Measurements from ENCODE around the gene NISCH.

The NISCH gene

DNA sequence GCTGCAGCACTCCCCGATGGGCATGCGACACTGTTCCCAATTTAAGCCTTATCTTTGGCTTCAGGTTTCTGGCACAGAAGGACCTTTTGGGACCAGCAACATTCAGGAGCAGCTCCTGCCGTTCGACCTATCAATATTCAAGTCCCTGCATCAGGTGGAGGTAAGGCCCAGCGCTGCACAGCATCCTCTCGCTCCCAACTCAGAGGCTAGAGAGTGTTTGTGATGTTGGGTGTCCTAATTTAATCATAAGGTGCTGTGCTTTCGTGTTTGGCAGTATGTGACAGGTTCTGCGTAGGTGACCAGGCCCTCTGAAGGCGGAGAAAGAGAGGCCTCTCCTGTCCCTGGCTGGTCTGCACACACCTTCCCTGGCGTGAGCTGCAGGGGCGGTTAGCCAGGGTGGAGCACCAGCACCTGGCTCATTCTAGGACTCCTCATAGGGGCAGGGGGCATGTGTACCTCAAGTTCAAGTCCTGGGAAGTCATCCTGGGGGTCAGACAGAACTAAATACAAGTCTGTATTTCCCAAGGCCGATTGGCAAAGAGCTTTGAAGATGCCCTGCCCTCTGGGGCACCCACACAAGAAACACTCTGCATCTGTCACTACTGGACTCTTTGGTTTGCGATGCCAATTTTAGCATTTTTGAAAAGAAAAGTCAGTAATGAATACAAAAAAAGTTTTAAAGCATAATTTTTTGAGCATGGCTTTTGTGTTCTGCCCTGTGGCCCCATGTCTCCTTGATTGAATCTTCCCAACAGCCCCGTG, 17.0 kb downstream of the NISCH start:
- FAIRE-seq, result no peak

DNA sequence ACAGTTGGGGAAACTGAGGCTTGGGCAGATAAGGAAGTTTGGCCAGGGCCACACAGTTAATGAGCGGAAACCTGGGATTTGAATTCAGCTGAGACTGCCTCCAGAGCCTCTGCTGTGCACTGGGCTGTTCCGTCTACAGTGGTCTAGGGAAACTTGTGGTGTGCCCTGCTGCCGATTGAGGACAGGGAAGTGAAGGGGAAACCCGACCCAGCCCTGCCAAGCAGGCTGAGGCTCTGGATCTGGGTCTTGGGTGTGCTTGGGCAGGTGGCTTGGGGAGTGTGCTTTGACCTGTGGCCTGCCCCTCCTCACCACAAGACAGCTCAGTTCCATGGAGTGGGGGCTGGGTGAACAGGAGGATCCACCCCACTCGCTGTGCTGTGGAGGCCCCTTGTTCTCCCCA, 17.6 kb downstream of the NISCH start:
- no peak for FAIRE-seq

GRCh38 chr3:52477076-52477795, 21.8 kb downstream of the NISCH start:
- FAIRE-seq, result no peak

GRCh38 chr3:52477796-52478095, 22.3 kb downstream of the NISCH start:
- FAIRE-seq, result no peak

- no peak for FAIRE-seq
These were observed 23.9 kb downstream of the NISCH start for GRCh38 chr3:52479037-52479876.

GRCh38 chr3:52479877-52480575, 24.6 kb downstream of the NISCH start:
- FAIRE-seq, result no peak

DNA sequence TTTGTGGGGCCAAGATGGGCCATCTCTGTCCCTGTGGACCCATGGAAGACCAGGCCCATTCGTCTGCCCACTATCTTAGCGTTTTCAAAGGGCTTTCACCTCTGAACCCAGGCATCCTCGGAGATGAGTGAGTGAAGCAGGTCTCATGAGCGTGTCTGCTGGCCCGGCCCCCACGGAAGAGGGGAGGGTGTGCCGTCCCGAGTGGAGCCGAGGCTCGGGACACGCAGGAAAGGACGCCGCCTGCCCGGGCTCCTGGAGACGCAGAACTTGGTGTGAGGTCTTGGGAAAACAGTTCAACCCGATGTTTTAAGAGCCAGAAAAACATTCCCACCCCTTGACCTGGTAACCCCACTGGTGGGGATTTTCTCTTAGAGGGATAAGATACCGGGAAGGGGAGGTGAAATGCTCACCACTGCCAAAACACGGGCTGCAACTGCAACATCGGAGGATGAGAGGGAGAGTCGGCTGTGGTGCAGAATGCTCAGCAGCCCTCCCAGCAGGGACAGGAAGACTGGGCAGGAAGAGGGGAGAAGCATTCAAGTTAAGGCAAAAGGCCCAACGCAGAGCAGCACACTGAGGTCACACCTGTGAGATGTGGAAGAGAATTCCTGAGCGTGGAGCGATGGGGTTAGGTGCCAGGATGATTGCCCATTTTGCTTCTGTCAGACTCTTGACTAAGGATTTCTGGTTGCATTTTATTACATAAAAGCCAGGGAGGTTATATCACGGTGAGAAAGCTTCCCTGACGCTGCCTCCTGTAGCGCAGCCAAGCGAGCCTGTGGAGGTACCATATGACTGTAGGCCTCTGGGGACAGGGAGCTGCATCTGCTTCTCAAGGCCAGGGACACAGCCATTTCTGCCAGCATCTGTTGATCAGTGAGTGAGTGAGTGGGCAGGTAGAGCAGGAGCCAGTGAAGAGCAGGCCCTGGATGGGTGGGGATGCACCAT, 25.6 kb downstream of the NISCH start:
- FAIRE-seq, result no peak

- FAIRE-seq, result no peak
These were observed 26.6 kb downstream of the NISCH start for GRCh38 chr3:52481819-52482521.

DNA sequence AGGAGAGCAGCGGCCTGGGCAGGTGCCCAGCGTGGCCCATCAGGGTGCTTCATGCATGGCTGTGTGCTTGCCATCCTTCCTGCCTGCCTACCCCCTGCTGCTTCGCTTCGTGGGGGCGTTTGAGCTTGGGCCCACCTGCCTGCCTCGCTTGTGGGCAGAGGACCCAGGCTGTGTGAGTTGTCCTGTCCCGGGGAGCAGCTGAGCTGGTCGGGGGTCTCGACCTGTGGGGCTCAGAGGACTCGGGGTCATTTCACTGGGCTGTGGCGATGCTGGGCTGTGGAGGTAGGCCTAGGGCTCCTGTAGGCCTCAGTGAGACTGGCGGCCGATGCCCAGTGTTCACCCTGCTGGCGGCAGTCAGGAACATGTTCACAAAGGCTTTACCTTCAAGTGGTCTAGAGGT, 27.7 kb downstream of the NISCH start:
- no peak for FAIRE-seq

DNA sequence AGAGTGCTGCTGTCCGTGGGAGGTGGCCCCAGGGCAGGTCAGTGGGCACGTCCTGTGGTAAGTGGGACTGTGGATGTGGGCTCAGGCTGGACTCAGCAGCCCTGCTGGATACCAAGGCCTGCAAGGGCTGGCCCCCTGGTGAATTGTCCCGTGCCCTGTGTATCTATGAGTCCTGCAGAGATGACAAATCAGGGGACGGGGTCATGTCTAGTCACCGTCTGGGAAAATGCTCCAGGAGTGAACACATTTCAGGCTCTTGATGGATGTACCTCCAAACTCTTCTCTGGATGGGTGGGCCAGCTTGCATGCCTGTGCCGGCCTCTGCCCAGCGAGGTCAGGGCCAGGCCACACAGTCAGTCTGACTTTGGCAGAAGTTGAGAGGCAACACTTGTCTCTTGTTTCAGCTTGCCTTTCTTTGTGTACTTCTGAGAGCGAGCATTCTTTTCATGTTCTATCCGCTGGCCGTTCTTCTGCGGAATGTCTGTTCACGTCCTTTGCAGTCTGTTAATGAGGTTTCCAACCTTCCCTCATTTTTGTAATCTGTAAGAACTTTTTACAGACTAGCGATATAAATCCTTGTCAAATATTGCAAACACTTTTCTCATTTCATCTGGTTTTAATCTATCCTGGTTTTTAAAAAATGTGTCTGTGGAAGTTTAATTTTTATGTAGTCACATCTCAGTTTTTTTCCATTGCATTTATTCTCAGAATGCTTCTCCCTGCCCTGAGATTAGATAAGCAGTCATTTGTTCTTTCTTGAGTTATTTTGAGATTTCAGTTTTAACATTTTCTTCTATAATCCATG, 28.4 kb downstream of the NISCH start:
- FAIRE-seq, result no peak

DNA sequence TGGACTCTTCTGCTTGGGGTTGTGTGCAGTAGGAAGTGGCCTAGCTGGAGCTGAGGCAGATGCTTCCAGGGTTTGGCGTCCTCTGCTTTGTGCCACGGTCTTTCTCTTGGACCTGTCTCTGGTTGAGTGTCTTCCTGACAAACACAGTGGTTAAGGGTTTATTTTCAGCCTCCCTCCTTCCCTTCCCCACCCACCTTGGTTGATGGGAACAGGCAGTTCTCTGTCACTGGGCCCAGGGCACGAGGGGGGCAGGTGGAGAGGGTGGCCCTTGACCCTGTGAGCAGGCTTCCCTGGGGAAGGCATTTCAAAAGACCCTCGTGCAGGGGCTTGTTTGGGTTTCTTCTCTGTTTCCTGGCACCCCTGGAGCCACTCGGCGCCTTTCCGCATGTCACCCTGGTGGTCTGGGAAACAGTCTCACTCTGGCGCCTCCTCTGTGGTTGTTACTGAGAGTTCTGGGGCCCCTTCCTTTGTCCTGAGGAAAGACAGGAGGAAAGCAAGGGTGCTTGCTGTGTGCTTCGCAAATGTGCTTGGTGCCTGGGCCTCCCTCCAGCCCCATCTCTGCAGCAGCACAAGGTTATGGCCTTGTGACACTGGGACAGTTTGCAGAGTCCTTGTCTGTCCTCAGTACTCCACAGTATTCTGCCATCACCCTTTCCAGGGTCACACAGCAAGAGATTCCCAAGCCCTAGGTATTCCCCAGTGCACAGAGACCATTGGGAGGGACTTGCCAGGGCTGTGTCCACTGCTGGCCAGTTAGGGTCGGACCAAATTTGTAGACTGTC, 29.5 kb downstream of the NISCH start:
- FAIRE-seq, result no peak

- FAIRE-seq, result no peak
These were observed 31.8 kb downstream of the NISCH start for GRCh38 chr3:52487050-52487787.

DNA sequence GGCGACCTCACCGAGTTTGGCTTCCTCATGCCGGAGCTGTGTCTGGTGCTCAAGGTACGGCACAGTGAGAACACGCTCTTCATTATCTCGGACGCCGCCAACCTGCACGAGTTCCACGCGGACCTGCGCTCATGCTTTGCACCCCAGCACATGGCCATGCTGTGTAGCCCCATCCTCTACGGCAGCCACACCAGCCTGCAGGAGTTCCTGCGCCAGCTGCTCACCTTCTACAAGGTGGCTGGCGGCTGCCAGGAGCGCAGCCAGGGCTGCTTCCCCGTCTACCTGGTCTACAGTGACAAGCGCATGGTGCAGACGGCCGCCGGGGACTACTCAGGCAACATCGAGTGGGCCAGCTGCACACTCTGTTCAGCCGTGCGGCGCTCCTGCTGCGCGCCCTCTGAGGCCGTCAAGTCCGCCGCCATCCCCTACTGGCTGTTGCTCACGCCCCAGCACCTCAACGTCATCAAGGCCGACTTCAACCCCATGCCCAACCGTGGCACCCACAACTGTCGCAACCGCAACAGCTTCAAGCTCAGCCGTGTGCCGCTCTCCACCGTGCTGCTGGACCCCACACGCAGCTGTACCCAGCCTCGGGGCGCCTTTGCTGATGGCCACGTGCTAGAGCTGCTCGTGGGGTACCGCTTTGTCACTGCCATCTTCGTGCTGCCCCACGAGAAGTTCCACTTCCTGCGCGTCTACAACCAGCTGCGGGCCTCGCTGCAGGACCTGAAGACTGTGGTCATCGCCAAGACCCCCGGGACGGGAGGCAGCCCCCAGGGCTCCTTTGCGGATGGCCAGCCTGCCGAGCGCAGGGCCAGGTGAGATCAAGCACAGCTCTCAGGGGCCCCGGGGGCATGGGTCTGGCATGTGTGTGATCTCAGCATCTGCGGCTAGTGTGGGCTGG, 32.6 kb downstream of the NISCH start:
- no peak for FAIRE-seq

DNA sequence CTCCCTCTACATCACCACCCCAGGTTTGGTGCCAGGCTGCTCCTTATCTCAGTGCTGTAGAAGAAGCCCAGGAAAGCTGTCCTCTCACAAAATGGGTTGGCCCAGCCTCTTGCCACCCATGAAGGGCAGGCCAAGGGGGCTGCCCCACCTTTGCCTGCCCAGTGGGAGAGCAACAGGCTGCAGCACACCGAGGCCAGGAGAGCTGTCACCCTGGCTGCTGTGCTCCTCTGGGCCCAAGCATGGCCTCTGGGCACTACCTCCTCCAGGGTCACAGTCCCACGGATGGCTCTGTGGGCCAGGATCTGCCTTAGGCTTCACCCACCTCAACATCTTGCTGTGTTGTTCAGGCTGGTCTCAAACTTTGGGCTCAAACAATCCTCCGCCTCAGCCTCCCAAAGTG, 33.3 kb downstream of the NISCH start:
- no peak for FAIRE-seq

DNA sequence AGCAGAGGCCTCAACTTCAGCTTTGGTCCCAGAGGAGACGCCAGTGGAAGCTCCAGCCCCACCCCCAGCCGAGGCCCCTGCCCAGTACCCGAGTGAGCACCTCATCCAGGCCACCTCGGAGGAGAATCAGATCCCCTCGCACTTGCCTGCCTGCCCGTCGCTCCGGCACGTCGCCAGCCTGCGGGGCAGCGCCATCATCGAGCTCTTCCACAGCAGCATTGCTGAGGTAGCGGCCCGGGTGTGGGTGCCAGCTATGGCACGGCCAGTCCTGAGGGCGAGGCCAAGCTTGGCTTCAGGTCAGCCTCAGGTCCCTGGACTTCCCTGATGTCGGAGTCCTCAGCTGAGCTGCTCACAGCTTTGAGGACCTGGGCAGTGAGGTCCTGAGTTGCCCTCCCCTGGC, 34.0 kb downstream of the NISCH start:
- FAIRE-seq, result no peak

- FAIRE-seq, result no peak
These were observed 34.9 kb downstream of the NISCH start for GRCh38 chr3:52490035-52490938.
